IMR-90 (cell line): ENCODE measurements around the gene ALK. TPM values are rescaled to one million over a fixed set of nuclear protein-coding genes. Genes with fewer than 3 reads are reported as not detected.

Experiments
- ATAC-seq: fragments of 200-7000 bp; cut with Tn5 transposase; 2 replicates; pipeline ENCODE4 v1.9.1; 2020; ENCODE audit warnings: low read depth, mild to moderate bottlenecking, moderate library complexity
- BruUV-seq: library from RNA; stranded (reverse); fragments of 400-500 nt; replicated peaks from 2 replicates; lab custom pipeline; 2021; lab: Mats Ljungman, UMichigan
- CTCF ChIA-PET: fragments of 300-600 bp; formaldehyde crosslinking; extraction: SDS; loops from one replicate; lab custom pipeline; 2021; ENCODE audit warnings: antibody characterized with exemption; lab: Yijun Ruan, JAX
- POLR2A ChIA-PET: fragments of 300-600 bp; sonication (Branson Sonifier 250); formaldehyde crosslinking; loops from one replicate; lab custom pipeline; 2022; ENCODE audit warnings: antibody characterized with exemption; ENCODE audit not compliant: unreplicated experiment; lab: Charles Lee
- DNase-seq: peaks from one replicate; pipeline ENCODE4 v3.0.0; 2013
- H2AFZ ChIP-seq: replicated peaks from 2 replicates; pipeline ENCODE3; 2013; ENCODE audit warnings: low read length, mild to moderate bottlenecking; ENCODE audit not compliant: poor library complexity
- H2AK5ac ChIP-seq: 2 replicates; pipeline ENCODE4 v1.6.1; 2013; ENCODE audit warnings: low read depth, low read length, inconsistent platforms
- H2AK9ac ChIP-seq: replicated peaks from 2 replicates; pipeline ENCODE3; 2013; ENCODE audit warnings: mild to moderate bottlenecking, low read depth, low read length, moderate library complexity; ENCODE audit not compliant: poor library complexity
- H2BK120ac ChIP-seq: 2 replicates; pipeline ENCODE4 v1.6.1; 2013; ENCODE audit warnings: low read depth, low read length, inconsistent platforms
- H2BK15ac ChIP-seq: 3 replicates; pipeline ENCODE4 v1.6.1; 2013; ENCODE audit warnings: low read depth, low read length, inconsistent platforms
- H2BK20ac ChIP-seq: 2 replicates; pipeline ENCODE4 v1.6.1; 2013; ENCODE audit warnings: low read depth, mild to moderate bottlenecking, inconsistent platforms, low read length, moderate library complexity
- H2BK5ac ChIP-seq: 2 replicates; pipeline ENCODE4 v1.6.1; 2013; ENCODE audit warnings: mild to moderate bottlenecking, low read depth, low read length, inconsistent platforms; ENCODE audit not compliant: poor library complexity, severe bottlenecking
- H3K14ac ChIP-seq: replicated peaks from 2 replicates; pipeline ENCODE4 v1.6.1; 2013; ENCODE audit warnings: low read depth, low read length, inconsistent platforms
- H3K18ac ChIP-seq: 2 replicates; pipeline ENCODE4 v1.6.1; 2013; ENCODE audit warnings: low read depth, low read length, control low read depth
- H3K23ac ChIP-seq: 2 replicates; pipeline ENCODE4 v1.6.1; 2013; ENCODE audit warnings: low read depth, low read length, inconsistent platforms
- H3K27ac ChIP-seq: 2 replicates; pipeline ENCODE4 v1.5.1; 2013; ENCODE audit warnings: mild to moderate bottlenecking, control low read depth, low read length; ENCODE audit not compliant: insufficient read depth
- H3K27me3 ChIP-seq: 2 replicates; pipeline ENCODE4 v1.6.1; 2013; ENCODE audit warnings: low read length; ENCODE audit not compliant: control insufficient read depth, insufficient read depth
- H3K36me3 ChIP-seq: 2 replicates; pipeline ENCODE4 v1.6.1; 2013; ENCODE audit warnings: low read length, mixed read lengths; ENCODE audit not compliant: control insufficient read depth, insufficient read depth
- H3K4ac ChIP-seq: 2 replicates; pipeline ENCODE4 v1.6.1; 2013; ENCODE audit warnings: low read depth, low read length, inconsistent platforms
- H3K4me1 ChIP-seq: 2 replicates; pipeline ENCODE4 v1.6.1; 2013; ENCODE audit warnings: low read length, mixed read lengths; ENCODE audit not compliant: control insufficient read depth, insufficient read depth
- H3K4me2 ChIP-seq: 2 replicates; pipeline ENCODE4 v1.6.1; 2013; ENCODE audit warnings: low read depth, mild to moderate bottlenecking, control low read depth, low read length, moderate library complexity
- H3K4me3 ChIP-seq: 2 replicates; pipeline ENCODE4 v1.5.1; 2013; ENCODE audit warnings: low read depth, mild to moderate bottlenecking, control low read depth, low read length, moderate library complexity; ENCODE audit not compliant: insufficient read depth
- H3K56ac ChIP-seq: 2 replicates; pipeline ENCODE4 v1.6.1; 2013; ENCODE audit warnings: low read length, inconsistent platforms; ENCODE audit not compliant: insufficient read depth; ENCODE audit errors: extremely low read depth
- H3K79me1 ChIP-seq, 2 experiments: 2 replicates each; pipeline ENCODE4 v1.6.1; 2013; ENCODE audit warnings: low read length in 2 of 2, inconsistent platforms in 1 of 2, low read depth in 1 of 2
- H3K9ac ChIP-seq: 2 replicates; pipeline ENCODE4 v1.6.1; 2013; ENCODE audit warnings: low read depth, low read length, control low read depth
- H3K9me1 ChIP-seq: 2 replicates; pipeline ENCODE4 v1.6.1; 2013; ENCODE audit warnings: low read length, inconsistent platforms; ENCODE audit not compliant: insufficient read depth
- H3K9me3 ChIP-seq: 2 replicates; pipeline ENCODE4 v1.6.1; 2013; ENCODE audit warnings: low read length; ENCODE audit not compliant: control insufficient read depth, insufficient read depth
- H4K20me1 ChIP-seq: 2 replicates; pipeline ENCODE4 v1.6.1; 2013; ENCODE audit warnings: low read length, inconsistent platforms; ENCODE audit not compliant: insufficient read depth
- H4K5ac ChIP-seq: 2 replicates; pipeline ENCODE4 v1.6.1; 2013; ENCODE audit warnings: mild to moderate bottlenecking, low read depth, low read length, control low read depth
- H4K8ac ChIP-seq, 2 experiments: 2 replicates each; pipeline ENCODE4 v1.6.1; 2013; ENCODE audit warnings: low read depth in 2 of 2, low read length in 2 of 2, control low read depth in 1 of 2, inconsistent platforms in 1 of 2
- H4K91ac ChIP-seq: 2 replicates; pipeline ENCODE4 v1.6.1; 2013; ENCODE audit warnings: low read depth, low read length, inconsistent platforms; ENCODE audit not compliant: insufficient read depth
- BHLHE40 ChIP-seq: fragments of 150-350 bp; IDR thresholded peaks from 2 replicates; pipeline ENCODE4 v1.6.1; 2016; ENCODE audit warnings: mild to moderate bottlenecking, low read depth, low read length
- WGBS, 2 experiments: methylation state at CpG; one replicate each; pipeline versions ENCODE4 v1.1.5 to v1.1.7; 2013; ENCODE audit warnings: missing lambda C conversion rate in 2 of 2; ENCODE audit not compliant: insufficient read length in 1 of 2; ENCODE audit errors: extremely low coverage in 2 of 2; 5-methylcytosine and 5-hydroxymethylcytosine counted together
- dilution Hi-C: fragments of 300-500 bp; cut with HindIII; formaldehyde crosslinking; loops from one replicate; pipeline ENCODE4 v1.14.3; 2018; ENCODE audit warnings: low sequenced_read_pairs; ENCODE audit not compliant: unreplicated experiment
- in situ Hi-C: fragments of 300-500 bp; cut with MboI; formaldehyde crosslinking; loops from 3 replicates; pipeline ENCODE4 v1.14.3; 2019; ENCODE audit warnings: low sequenced_read_pairs, inconsistent platforms, mixed read lengths
- intact Hi-C: fragments of 100-400 bp; cut with micrococcal nuclease; formaldehyde crosslinking; loops from 2 replicates; pipeline ENCODE4 v1.10.0; 2022
- polyA plus RNA-seq, 3 experiments: library from polyadenylated mRNA; depleted of rRNA; stranded (reverse); fragments of >200 nt; gene quantifications; 2 replicates each; pipeline ENCODE4 v1.2.3, GENCODE V29; 2012; ENCODE audit warnings: low replicate concordance in 1 of 3
- total RNA-seq: library from RNA; depleted of rRNA; stranded (reverse); fragments of >200 nt; gene quantifications from 2 replicates; pipeline ENCODE4 v1.2.3, GENCODE V29; 2012
- TF ChIP-seq, protein P1 (sequence below): fragments of 150-350 bp; IDR thresholded peaks from 2 replicates; pipeline ENCODE4 v1.6.1; 2017; ENCODE audit warnings: mild to moderate bottlenecking, antibody characterized with exemption, low read length, low read depth
- TF ChIP-seq, protein P2 (sequence below): fragments of 150-350 bp; IDR thresholded peaks from 2 replicates; pipeline ENCODE4 v1.6.1; 2016; ENCODE audit warnings: low read depth, mild to moderate bottlenecking, low read length, moderate library complexity, borderline replicate concordance

ALK gene
- total and polyA plus RNA-seq, 2 of the 4 experiments (the other 2 are of a cell fraction): not detected

DNA sequence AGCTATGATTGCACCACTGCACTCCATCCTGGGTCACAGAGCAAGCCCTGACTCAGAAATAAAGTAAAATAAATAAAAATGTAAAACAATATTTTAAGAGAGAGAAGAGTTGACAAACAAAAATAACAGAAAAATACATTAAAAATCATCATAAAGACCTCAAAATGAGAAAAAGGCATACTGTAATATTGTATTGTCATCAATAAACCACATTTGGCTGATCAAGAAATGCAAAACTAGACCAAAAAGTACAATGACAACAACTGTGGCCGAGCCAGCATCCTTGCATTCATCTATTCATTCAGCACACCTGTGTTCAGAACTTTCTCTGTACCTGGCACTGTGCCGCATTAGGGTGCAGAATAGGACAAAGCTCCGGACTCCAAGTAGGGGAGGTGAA lies 121.8 kb downstream of the ALK start:
- H3K79me1 ChIP-seq: no peaks in the 10 kb centered on the region
- DNase-seq: no peak
- no peak for ATAC-seq
- dilution Hi-C loops (no loop called here), intact Hi-C loops (no loop called here), in situ Hi-C loops (no loop called here)
- peaks cover 3% of the 10 kb centered on the region for H3K27me3 ChIP-seq
- H4K8ac ChIP-seq: no peak overlapping the region
- H3K56ac ChIP-seq: no peak overlapping the region
- H3K27ac ChIP-seq: no peak overlapping the region
- H4K20me1 ChIP-seq: no peaks in the 10 kb centered on the region
- no TSS peak for BruUV-seq
- H3K9me3 ChIP-seq: 0 out of 2 replicates have a peak, but pooled peaks cover 1% of the 10 kb centered on the region
- H2BK5ac ChIP-seq: no peak overlapping the region
- no peaks in the 10 kb centered on the region; the same call in 1 of the 2 replicates for H3K9me1 ChIP-seq
- no peak overlapping the region for H2BK20ac ChIP-seq
- no peak overlapping the region for H3K18ac ChIP-seq
- ChIA-PET POLR2A (no interaction called here), CTCF (no interaction called here)
- H2AK5ac ChIP-seq: no peak overlapping the region
- H4K5ac ChIP-seq: no peak overlapping the region
- no peaks in the 10 kb centered on the region for H3K4me1 ChIP-seq
- H2AK9ac ChIP-seq: no peak overlapping the region
- no peak overlapping the region for H3K4ac ChIP-seq
- H2BK120ac ChIP-seq: no peak overlapping the region
- no peak overlapping the region for H3K9ac ChIP-seq
- TF ChIP-seq, protein P1, sequence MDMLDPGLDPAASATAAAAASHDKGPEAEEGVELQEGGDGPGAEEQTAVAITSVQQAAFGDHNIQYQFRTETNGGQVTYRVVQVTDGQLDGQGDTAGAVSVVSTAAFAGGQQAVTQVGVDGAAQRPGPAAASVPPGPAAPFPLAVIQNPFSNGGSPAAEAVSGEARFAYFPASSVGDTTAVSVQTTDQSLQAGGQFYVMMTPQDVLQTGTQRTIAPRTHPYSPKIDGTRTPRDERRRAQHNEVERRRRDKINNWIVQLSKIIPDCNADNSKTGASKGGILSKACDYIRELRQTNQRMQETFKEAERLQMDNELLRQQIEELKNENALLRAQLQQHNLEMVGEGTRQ: no peak
- no peak for TF ChIP-seq BHLHE40
- TF ChIP-seq, protein P2, sequence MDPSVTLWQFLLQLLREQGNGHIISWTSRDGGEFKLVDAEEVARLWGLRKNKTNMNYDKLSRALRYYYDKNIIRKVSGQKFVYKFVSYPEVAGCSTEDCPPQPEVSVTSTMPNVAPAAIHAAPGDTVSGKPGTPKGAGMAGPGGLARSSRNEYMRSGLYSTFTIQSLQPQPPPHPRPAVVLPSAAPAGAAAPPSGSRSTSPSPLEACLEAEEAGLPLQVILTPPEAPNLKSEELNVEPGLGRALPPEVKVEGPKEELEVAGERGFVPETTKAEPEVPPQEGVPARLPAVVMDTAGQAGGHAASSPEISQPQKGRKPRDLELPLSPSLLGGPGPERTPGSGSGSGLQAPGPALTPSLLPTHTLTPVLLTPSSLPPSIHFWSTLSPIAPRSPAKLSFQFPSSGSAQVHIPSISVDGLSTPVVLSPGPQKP: no peak
- no peaks in the 10 kb centered on the region for H3K36me3 ChIP-seq
- no peak overlapping the region for H3K4me2 ChIP-seq
- H4K91ac ChIP-seq: no peak overlapping the region
- H3K23ac ChIP-seq: no peak overlapping the region
- no peak overlapping the region for H2AFZ ChIP-seq
- no peak overlapping the region for H2BK15ac ChIP-seq
- no peak overlapping the region for H3K4me3 ChIP-seq
- H3K14ac ChIP-seq: no peak overlapping the region
- WGBS, 2 experiments: no CpG with 5 or more reads among the region's 3 CpGs
